Stomach smooth muscle (tissue), 2 donors: Measurements from ENCODE around the gene DNAJC22.

Source experiments
- H3K27ac ChIP-seq: one replicate; pipeline ENCODE4 v1.7.0; 2013; ENCODE audit warnings: mild to moderate bottlenecking, low read length, inconsistent platforms
- H3K27me3 ChIP-seq, 2 donors: one replicate each; pipeline ENCODE4 v1.7.0; 2013; ENCODE audit warnings: low read length in 2 of 2; ENCODE audit not compliant: insufficient read depth in 2 of 2, control insufficient read depth in 1 of 2
- H3K36me3 ChIP-seq, 2 donors: one replicate each; pipeline ENCODE4 v1.7.0; 2013; ENCODE audit warnings: low read length in 2 of 2; ENCODE audit not compliant: control insufficient read depth in 2 of 2, insufficient read depth in 2 of 2
- H3K4me1 ChIP-seq: one replicate; pipeline ENCODE4 v1.7.0; 2013; ENCODE audit warnings: low read length; ENCODE audit not compliant: control insufficient read depth, insufficient read depth
- H3K4me3 ChIP-seq, 2 donors: one replicate each; pipeline ENCODE4 v1.7.0; 2013; ENCODE audit warnings: low read length in 2 of 2
- H3K9ac ChIP-seq, 2 donors: one replicate each; pipeline ENCODE4 v1.7.0; 2013; ENCODE audit warnings: low read length in 2 of 2, mild to moderate bottlenecking in 1 of 2
- H3K9me3 ChIP-seq, 2 donors: one replicate each; pipeline ENCODE4 v1.7.0; 2013; ENCODE audit warnings: low read length in 2 of 2; ENCODE audit not compliant: control insufficient read depth in 2 of 2
- donor health status: healthy.
- donor health status: Pancreatic carcinoma.

DNAJC22 gene

GRCh38 chr12:49364989-49365388, 18.3 kb downstream of the DNAJC22 start:
- no peaks in the 10 kb centered on the region for H3K36me3 ChIP-seq
- no peaks in the 10 kb centered on the region for H3K9me3 ChIP-seq
- no peak overlapping the region for H3K4me3 ChIP-seq
- H3K4me1 ChIP-seq = peaks cover 5% of the 10 kb centered on the region
- H3K9ac ChIP-seq = no peak overlapping the region
- no peak overlapping the region for H3K27ac ChIP-seq
- H3K27me3 ChIP-seq = no peaks in the 10 kb centered on the region

GRCh38 chr12:49365542-49365941, 18.9 kb downstream of the DNAJC22 start:
- no peaks in the 10 kb centered on the region for H3K9me3 ChIP-seq
- H3K27ac ChIP-seq = no peak overlapping the region
- no peaks in the 10 kb centered on the region for H3K36me3 ChIP-seq
- H3K9ac ChIP-seq = no peak overlapping the region
- H3K4me3 ChIP-seq = no peak overlapping the region
- H3K27me3 ChIP-seq = no peaks in the 10 kb centered on the region
- H3K4me1 ChIP-seq = peaks cover 5% of the 10 kb centered on the region

GRCh38 chr12:49366096-49366651, 19.5 kb downstream of the DNAJC22 start:
- H3K27me3 ChIP-seq = no peaks in the 10 kb centered on the region

DNA sequence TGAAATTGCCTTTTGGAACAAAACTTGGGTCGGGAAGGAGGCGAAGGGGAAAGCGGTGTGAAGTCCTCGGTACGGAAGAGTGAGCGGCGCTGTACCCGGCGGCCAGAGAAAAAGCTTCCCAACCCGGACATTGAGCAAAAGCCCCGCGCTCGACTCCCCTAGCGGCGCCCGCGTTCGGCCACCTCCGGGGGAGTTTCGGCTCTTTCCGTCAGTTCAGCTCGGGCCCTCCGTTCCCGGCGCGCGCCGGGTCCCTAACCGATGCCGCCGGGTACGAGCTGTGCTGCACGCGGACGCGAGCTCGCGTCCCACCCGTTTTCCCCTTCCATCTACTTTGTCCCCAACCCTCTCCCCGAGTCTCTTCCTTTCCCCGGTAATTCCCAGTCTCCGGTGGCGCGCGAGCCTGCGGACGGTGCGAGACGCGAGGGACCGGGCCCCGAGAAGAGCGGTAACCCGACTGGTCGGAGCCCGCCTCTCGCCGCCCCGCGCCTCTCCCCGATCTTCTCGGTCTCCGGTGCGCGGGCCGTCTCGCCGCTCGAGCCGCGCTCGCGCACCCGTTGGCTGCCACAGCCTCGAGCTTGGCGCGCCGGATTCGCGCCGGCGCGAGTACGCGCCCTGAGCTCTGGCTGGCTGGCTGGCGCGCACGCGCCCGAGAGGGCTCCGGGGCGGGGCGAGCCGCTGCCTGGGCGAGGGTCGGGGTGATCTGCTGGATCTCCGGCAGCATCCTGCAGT, 20.1 kb downstream of the DNAJC22 start:
- Histone ChIP-seq H3K9ac (peak overlapping the region; percentile 87 to 91), H3K4me3 (peak overlapping the region; percentile 85 to 89), H3K4me1 (peaks cover 5% of the 10 kb centered on the region), H3K27ac (peak overlapping the region; percentile 81), H3K9me3 (no peaks in the 10 kb centered on the region), H3K36me3 (no peaks in the 10 kb centered on the region), H3K27me3 (no peaks in the 10 kb centered on the region)

More at GRCh38 chr12:49366096-49366651, 19.5 kb downstream of the DNAJC22 start:
- Histone ChIP-seq H3K9ac (peak overlapping the region; percentile 87 to 91), H3K27ac (peak overlapping the region; percentile 81), H3K36me3 (no peaks in the 10 kb centered on the region), H3K4me1 (peaks cover 5% of the 10 kb centered on the region), H3K4me3 (peak overlapping the region; percentile 85 to 89), H3K9me3 (no peaks in the 10 kb centered on the region)

- H3K27ac ChIP-seq = peak within 1 kb of the TSS; percentile 81
- H3K36me3 ChIP-seq = no peaks in the 10 kb centered on the region
- H3K27me3 ChIP-seq = no peaks in the 10 kb centered on the region
- peak within 1 kb of the TSS; percentile 87 to 91 for H3K9ac ChIP-seq
- peak within 1 kb of the TSS; percentile 85 to 89 for H3K4me3 ChIP-seq
- peaks cover 5% of the 10 kb centered on the region for H3K4me1 ChIP-seq
- H3K9me3 ChIP-seq = no peaks in the 10 kb centered on the region
Measured at GRCh38 chr12:49367381-49368239, 20.9 kb downstream of the DNAJC22 start, which contains the start of gene SPATS2. TSS of gene SPATS2 (plus strand) at chr12:49367462. CDS start at chr12:49461013, 93,551 bp downstream.

DNA sequence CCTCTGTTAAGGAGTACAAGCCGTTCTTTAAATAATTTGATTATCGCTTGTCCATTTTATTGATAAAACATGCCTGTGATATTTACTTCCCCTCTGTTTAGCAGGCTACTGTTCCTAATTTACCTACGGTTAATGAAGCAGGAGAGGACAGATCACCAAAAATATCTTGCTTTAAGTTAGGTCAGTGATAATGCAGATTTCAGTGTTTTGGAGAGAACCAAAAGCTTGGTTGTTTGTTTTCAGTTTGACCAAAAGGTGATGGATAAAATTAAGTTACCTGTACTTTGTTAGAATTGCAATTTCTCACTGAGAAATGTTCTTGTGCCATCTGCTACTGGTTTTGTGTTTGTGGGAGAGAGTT, 21.5 kb downstream of the DNAJC22 start:
- Histone ChIP-seq H3K36me3 (no peaks in the 10 kb centered on the region), H3K9ac (peak overlapping the region in 1 of 2 donors; percentile 91), H3K27ac (no peak overlapping the region), H3K4me3 (peak overlapping the region; percentile 85 to 86), H3K27me3 (no peaks in the 10 kb centered on the region), H3K4me1 (peaks cover 5% of the 10 kb centered on the region), H3K9me3 (no peaks in the 10 kb centered on the region)

- peaks cover 5% of the 10 kb centered on the region for H3K4me1 ChIP-seq
- H3K4me3 ChIP-seq = no peak overlapping the region
- no peak overlapping the region for H3K9ac ChIP-seq
- no peaks in the 10 kb centered on the region for H3K9me3 ChIP-seq
- H3K27me3 ChIP-seq = no peaks in the 10 kb centered on the region
- H3K36me3 ChIP-seq = no peaks in the 10 kb centered on the region
- no peak overlapping the region for H3K27ac ChIP-seq
Measured at GRCh38 chr12:49369411-49370145, 22.9 kb downstream of the DNAJC22 start.

DNA sequence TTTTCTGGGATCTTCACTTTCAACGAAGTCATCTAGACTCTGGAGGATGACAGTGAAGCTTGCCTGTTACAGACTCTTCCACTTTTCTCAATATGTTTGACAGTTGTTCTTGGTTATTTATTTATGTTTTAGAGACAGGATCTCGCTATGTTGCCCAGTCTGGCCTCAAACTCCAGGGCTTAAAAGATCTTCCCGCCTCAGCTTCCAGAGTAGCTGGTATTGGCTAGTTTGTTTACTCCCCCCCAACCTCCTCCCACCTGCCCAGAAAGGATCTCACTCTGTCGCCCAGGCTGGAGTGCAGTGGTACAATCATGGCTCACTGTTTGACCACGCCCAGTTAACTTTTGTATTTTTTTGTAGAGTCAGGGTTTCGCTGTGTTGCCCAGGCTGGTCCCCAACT, 23.9 kb downstream of the DNAJC22 start:
- H3K4me1 ChIP-seq = peaks cover 5% of the 10 kb centered on the region
- no peak overlapping the region for H3K27ac ChIP-seq

DNA sequence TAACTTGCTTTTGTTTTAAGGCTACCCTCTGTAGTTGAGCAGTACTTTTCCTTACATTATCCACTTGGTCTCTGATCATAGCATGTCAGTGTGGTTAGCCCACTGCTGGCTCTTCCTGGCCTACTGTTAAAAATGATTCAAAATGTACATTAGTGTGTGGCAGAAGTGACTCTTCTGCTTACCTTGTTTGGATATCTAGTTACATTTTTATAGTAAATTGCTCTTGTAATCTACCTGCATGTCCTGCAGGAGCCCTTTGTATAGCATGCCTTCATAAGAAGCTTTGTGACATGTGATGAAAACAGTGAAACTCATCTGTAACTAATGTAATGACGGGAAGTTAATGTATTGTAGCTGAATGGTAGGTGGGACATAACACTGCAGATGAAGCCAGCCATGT, 28.7 kb downstream of the DNAJC22 start:
- H3K4me3 ChIP-seq = no peak overlapping the region
- no peaks in the 10 kb centered on the region for H3K4me1 ChIP-seq
- H3K9me3 ChIP-seq = no peaks in the 10 kb centered on the region
- no peak overlapping the region for H3K27ac ChIP-seq
- H3K27me3 ChIP-seq = no peaks in the 10 kb centered on the region
- no peaks in the 10 kb centered on the region for H3K36me3 ChIP-seq
- no peak overlapping the region for H3K9ac ChIP-seq

More for the DNA sequence above, 23.9 kb downstream of the DNAJC22 start:
- Histone ChIP-seq H3K36me3 (no peaks in the 10 kb centered on the region), H3K9ac (no peak overlapping the region), H3K4me3 (no peak overlapping the region), H3K27me3 (no peaks in the 10 kb centered on the region), H3K9me3 (no peaks in the 10 kb centered on the region)

GRCh38 chr12:49377386-49377785, 30.7 kb downstream of the DNAJC22 start:
- H3K27ac ChIP-seq = no peak overlapping the region
- H3K27me3 ChIP-seq = no peaks in the 10 kb centered on the region
- H3K9ac ChIP-seq = no peak overlapping the region
- no peaks in the 10 kb centered on the region for H3K36me3 ChIP-seq
- no peaks in the 10 kb centered on the region for H3K9me3 ChIP-seq
- no peak overlapping the region for H3K4me3 ChIP-seq
- H3K4me1 ChIP-seq = no peaks in the 10 kb centered on the region
